HG03103 (cell line): ENCODE measurements around the gene MRRF.

ENCODE experiments used
- ATAC-seq: cut with Tn5 transposase; IDR thresholded peaks from one replicate; pipeline ENCODE4 v1.9.1; 2021; ENCODE audit warnings: low read depth; ENCODE audit not compliant: unreplicated experiment

MRRF gene

GRCh38 chr9:122228191-122228567 is 36.5 kb upstream of the MRRF start:
- no peak for ATAC-seq

GRCh38 chr9:122228568-122229484 is 35.9 kb upstream of the MRRF start, which contains the start of gene LHX6:
Gene LHX6 (minus strand): TSS chr9:122228957. CDS start chr9:122228740, 217 bp downstream.
- no peak for ATAC-seq

- no peak for ATAC-seq
These were observed 35.2 kb upstream of the MRRF start for GRCh38 chr9:122229485-122229837.

- no peak for ATAC-seq
These were observed 31.8 kb upstream of the MRRF start for GRCh38 chr9:122232796-122233306.

GRCh38 chr9:122234022-122234748 is 30.5 kb upstream of the MRRF start:
- no peak for ATAC-seq

- no peak for ATAC-seq
These were observed 28.0 kb upstream of the MRRF start for GRCh38 chr9:122236681-122237080.

- no peak for ATAC-seq
These were observed 25.0 kb upstream of the MRRF start for GRCh38 chr9:122239722-122240121.

- no peak for ATAC-seq
These were observed 20.3 kb upstream of the MRRF start for GRCh38 chr9:122244349-122244748.

GRCh38 chr9:122246666-122247065 is 18.0 kb upstream of the MRRF start:
- ATAC-seq = no peak

- ATAC-seq = no peak
These were observed 16.2 kb upstream of the MRRF start for GRCh38 chr9:122248448-122248865.

GRCh38 chr9:122251351-122251750 is 13.3 kb upstream of the MRRF start:
- ATAC-seq = no peak

- ATAC-seq = no peak
These were observed 11.9 kb upstream of the MRRF start for GRCh38 chr9:122252796-122253195.

GRCh38 chr9:122254761-122255160 is 9.9 kb upstream of the MRRF start:
- no peak for ATAC-seq

- ATAC-seq = no peak
These were observed 8.5 kb upstream of the MRRF start for GRCh38 chr9:122256206-122256605.

- ATAC-seq = no peak
These were observed 5.7 kb upstream of the MRRF start for GRCh38 chr9:122258886-122259415.

GRCh38 chr9:122261469-122261881 is 3.2 kb upstream of the MRRF start:
- ATAC-seq = no peak

- ATAC-seq = no peak
These were observed 2.6 kb upstream of the MRRF start for GRCh38 chr9:122262073-122262472.

- no peak for ATAC-seq
These were observed 858 bp upstream of the MRRF start for GRCh38 chr9:122263699-122264349.

- ATAC-seq = peak; percentile 27
These were observed 650 bp downstream of the MRRF start for GRCh38 chr9:122265149-122265915.
